MM.1S (cell line): ENCODE data around the gene HDLBP.

ENCODE experiments used
- DNase-seq: peaks from one replicate; pipeline ENCODE4 v3.0.0-alpha.2; 2015
- H2AFZ ChIP-seq: fragments of 300-600 bp; sonication (generic); 2 replicates; pipeline ENCODE4 v1.6.0; 2016; ENCODE audit warnings: antibody characterized with exemption, low read length
- H3F3A ChIP-seq: fragments of 300-600 bp; sonication (generic); 2 replicates; pipeline ENCODE4 v1.6.1; 2016; ENCODE audit warnings: mild to moderate bottlenecking, antibody characterized with exemption, low read length, moderate library complexity, mixed read lengths; ENCODE audit not compliant: insufficient read depth
- H3K27ac ChIP-seq: fragments of 300-600 bp; sonication (generic); 2 replicates; pipeline ENCODE4 v1.5.1; 2016; ENCODE audit warnings: mild to moderate bottlenecking, low read length
- H3K27me3 ChIP-seq: fragments of 300-600 bp; sonication (generic); replicated peaks from 2 replicates; pipeline ENCODE4 v1.6.0; 2016; ENCODE audit warnings: low read length; ENCODE audit not compliant: insufficient read depth
- H3K36me3 ChIP-seq: fragments of 300-600 bp; sonication (generic); replicated peaks from 2 replicates; pipeline ENCODE4 v1.6.1; 2016; ENCODE audit warnings: mild to moderate bottlenecking, low read length, mixed read lengths; ENCODE audit not compliant: insufficient read depth
- H3K4me1 ChIP-seq: fragments of 300-600 bp; sonication (generic); 2 replicates; pipeline ENCODE4 v1.6.1; 2016; ENCODE audit warnings: low read length, mixed read lengths
- H3K4me2 ChIP-seq: fragments of 300-600 bp; sonication (generic); 2 replicates; pipeline ENCODE4 v1.6.0; 2016; ENCODE audit warnings: low read depth, low read length
- H3K4me3 ChIP-seq: fragments of 300-600 bp; sonication (generic); 2 replicates; pipeline ENCODE4 v1.5.1; 2016; ENCODE audit warnings: low read length, mixed read lengths
- H3K79me2 ChIP-seq: fragments of 300-600 bp; sonication (generic); 2 replicates; pipeline ENCODE4 v1.6.1; 2016; ENCODE audit warnings: mixed run types, low read length, mixed read lengths
- H3K9ac ChIP-seq: fragments of 300-600 bp; sonication (generic); 2 replicates; pipeline ENCODE4 v1.6.1; 2016; ENCODE audit warnings: low read length, mixed read lengths
- H3K9me2 ChIP-seq: fragments of 300-600 bp; sonication (generic); replicated peaks from 2 replicates; pipeline ENCODE4 v1.6.1; 2016; ENCODE audit warnings: mild to moderate bottlenecking, low read length, mixed read lengths; ENCODE audit not compliant: insufficient read depth
- H3K9me3 ChIP-seq: fragments of 300-600 bp; sonication (generic); replicated peaks from 2 replicates; pipeline ENCODE4 v1.6.1; 2016; ENCODE audit warnings: mild to moderate bottlenecking, low read length, mixed read lengths; ENCODE audit not compliant: insufficient read depth
- H4K20me1 ChIP-seq: fragments of 300-600 bp; sonication (generic); 2 replicates; pipeline ENCODE4 v1.6.1; 2016; ENCODE audit warnings: mild to moderate bottlenecking, low read length, moderate library complexity, mixed read lengths; ENCODE audit not compliant: insufficient read depth
- CTCF ChIP-seq: fragments of 300-600 bp; sonication (generic); IDR thresholded peaks from 2 replicates; pipeline ENCODE4 v1.5.1; 2016; ENCODE audit warnings: antibody characterized with exemption, low read length, mixed read lengths
- EZH2 ChIP-seq: fragments of 300-600 bp; sonication (generic); optimal IDR thresholded peaks from 2 replicates; pipeline ENCODE3; 2017; ENCODE audit warnings: low read depth, mild to moderate bottlenecking, antibody characterized with exemption, low read length, mixed read lengths
- EZH2phosphoT487 ChIP-seq: fragments of 300-600 bp; sonication (generic); IDR thresholded peaks from 2 replicates; pipeline ENCODE4 v1.6.1; 2018; ENCODE audit warnings: antibody characterized with exemption, low read length

The HDLBP gene

GRCh38 chr2:241302083-241302482 lies 13.4 kb downstream of the HDLBP start:
- no peak for TF ChIP-seq EZH2phosphoT487
- TF ChIP-seq EZH2 = no peak
- no peak for TF ChIP-seq CTCF
- Histone ChIP-seq H3K79me2 (peaks cover 92% of the 10 kb centered on the region), H4K20me1 (peaks cover 2% of the 10 kb centered on the region; the same call in 1 of the 2 replicates), H3K27me3 (no peaks in the 10 kb centered on the region), H3K4me3 (no peak overlapping the region), H3K4me1 (no peaks in the 10 kb centered on the region), H3K9ac (no peak overlapping the region), H3K27ac (no peak overlapping the region), H3K4me2 (no peak overlapping the region), H3K9me3 (no peaks in the 10 kb centered on the region), H2AFZ (no peak overlapping the region), H3F3A (peaks cover 4% of the 10 kb centered on the region), H3K36me3 (no peaks in the 10 kb centered on the region), H3K9me2 (no peaks in the 10 kb centered on the region)
- DNase-seq = no peak

DNA sequence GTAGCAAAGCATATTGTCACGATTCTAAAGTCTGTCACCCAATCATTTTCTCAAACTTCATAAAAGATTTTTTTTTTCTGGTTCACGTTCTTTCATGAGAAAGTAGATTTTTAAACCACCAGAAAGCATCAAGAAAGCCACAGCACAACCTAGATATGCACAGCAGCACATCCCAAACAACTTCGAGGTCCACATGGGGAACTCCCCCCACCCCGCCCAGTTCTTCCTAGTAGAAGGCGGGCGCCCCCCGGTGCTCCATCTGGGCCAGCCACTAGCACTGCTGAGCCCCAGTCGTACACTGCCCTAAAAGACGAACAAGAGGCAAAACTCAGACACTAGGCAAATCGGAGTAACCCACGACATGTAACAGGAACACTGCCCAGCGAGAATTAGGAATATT lies 15.5 kb downstream of the HDLBP start:
- Histone ChIP-seq H3K9me3 (no peaks in the 10 kb centered on the region), H3K9ac (no peak overlapping the region), H3K79me2 (peaks cover 92% of the 10 kb centered on the region), H3K27me3 (no peaks in the 10 kb centered on the region), H3K27ac (no peak overlapping the region), H3K4me3 (no peak overlapping the region), H3K9me2 (no peaks in the 10 kb centered on the region), H4K20me1 (peaks cover 5% of the 10 kb centered on the region; the same call in 1 of the 2 replicates), H3K36me3 (no peaks in the 10 kb centered on the region), H3K4me2 (no peak overlapping the region), H3F3A (no peaks in the 10 kb centered on the region), H2AFZ (no peak overlapping the region), H3K4me1 (no peaks in the 10 kb centered on the region)
- TF ChIP-seq EZH2phosphoT487 = no peak
- no peak for TF ChIP-seq CTCF
- TF ChIP-seq EZH2 = no peak
- DNase-seq = no peak

- no peaks in the 10 kb centered on the region for H3K9me3 ChIP-seq
- no peaks in the 10 kb centered on the region for H3F3A ChIP-seq
- no peaks in the 10 kb centered on the region for H3K36me3 ChIP-seq
- no peak for DNase-seq
- H3K27ac ChIP-seq = no peak overlapping the region
- H3K79me2 ChIP-seq = peaks cover 92% of the 10 kb centered on the region
- no peaks in the 10 kb centered on the region for H3K9me2 ChIP-seq
- TF ChIP-seq CTCF = no peak
- no peak for TF ChIP-seq EZH2phosphoT487
- no peak for TF ChIP-seq EZH2
- H4K20me1 ChIP-seq = peaks cover 5% of the 10 kb centered on the region; the same call in 1 of the 2 replicates
- no peak overlapping the region for H2AFZ ChIP-seq
- H3K4me3 ChIP-seq = no peak overlapping the region
- H3K9ac ChIP-seq = no peak overlapping the region
- H3K4me2 ChIP-seq = no peak overlapping the region
- no peaks in the 10 kb centered on the region for H3K27me3 ChIP-seq
- H3K4me1 ChIP-seq = no peaks in the 10 kb centered on the region
These were observed 16.8 kb downstream of the HDLBP start for GRCh38 chr2:241298673-241299072.
